IMR-90 (cell line): ENCODE measurements around the gene TTC21A. TPM values are rescaled to one million over a fixed set of nuclear protein-coding genes. Genes with fewer than 3 reads are reported as not detected.

ENCODE experiments used
- ATAC-seq: fragments of 200-7000 bp; cut with Tn5 transposase; 2 replicates; pipeline ENCODE4 v1.9.1; 2020; ENCODE audit warnings: low read depth, mild to moderate bottlenecking, moderate library complexity
- BruUV-seq: library from RNA; stranded (reverse); fragments of 400-500 nt; replicated peaks from 2 replicates; lab custom pipeline; 2021; lab: Mats Ljungman, UMichigan
- CTCF ChIA-PET: fragments of 300-600 bp; formaldehyde crosslinking; extraction: SDS; loops from one replicate; lab custom pipeline; 2021; ENCODE audit warnings: antibody characterized with exemption; lab: Yijun Ruan, JAX
- POLR2A ChIA-PET: fragments of 300-600 bp; sonication (Branson Sonifier 250); formaldehyde crosslinking; loops from one replicate; lab custom pipeline; 2022; ENCODE audit warnings: antibody characterized with exemption; ENCODE audit not compliant: unreplicated experiment; lab: Charles Lee
- DNase-seq: peaks from one replicate; pipeline ENCODE4 v3.0.0; 2013
- H2AFZ ChIP-seq: replicated peaks from 2 replicates; pipeline ENCODE3; 2013; ENCODE audit warnings: low read length, mild to moderate bottlenecking; ENCODE audit not compliant: poor library complexity
- H2AK5ac ChIP-seq: 2 replicates; pipeline ENCODE4 v1.6.1; 2013; ENCODE audit warnings: low read depth, low read length, inconsistent platforms
- H2AK9ac ChIP-seq: replicated peaks from 2 replicates; pipeline ENCODE3; 2013; ENCODE audit warnings: mild to moderate bottlenecking, low read depth, low read length, moderate library complexity; ENCODE audit not compliant: poor library complexity
- H2BK120ac ChIP-seq: 2 replicates; pipeline ENCODE4 v1.6.1; 2013; ENCODE audit warnings: low read depth, low read length, inconsistent platforms
- H2BK15ac ChIP-seq: 3 replicates; pipeline ENCODE4 v1.6.1; 2013; ENCODE audit warnings: low read depth, low read length, inconsistent platforms
- H2BK20ac ChIP-seq: 2 replicates; pipeline ENCODE4 v1.6.1; 2013; ENCODE audit warnings: low read depth, mild to moderate bottlenecking, inconsistent platforms, low read length, moderate library complexity
- H2BK5ac ChIP-seq: 2 replicates; pipeline ENCODE4 v1.6.1; 2013; ENCODE audit warnings: mild to moderate bottlenecking, low read depth, low read length, inconsistent platforms; ENCODE audit not compliant: poor library complexity, severe bottlenecking
- H3K14ac ChIP-seq: replicated peaks from 2 replicates; pipeline ENCODE4 v1.6.1; 2013; ENCODE audit warnings: low read depth, low read length, inconsistent platforms
- H3K18ac ChIP-seq: 2 replicates; pipeline ENCODE4 v1.6.1; 2013; ENCODE audit warnings: low read depth, low read length, control low read depth
- H3K23ac ChIP-seq: 2 replicates; pipeline ENCODE4 v1.6.1; 2013; ENCODE audit warnings: low read depth, low read length, inconsistent platforms
- H3K27ac ChIP-seq: 2 replicates; pipeline ENCODE4 v1.5.1; 2013; ENCODE audit warnings: mild to moderate bottlenecking, control low read depth, low read length; ENCODE audit not compliant: insufficient read depth
- H3K27me3 ChIP-seq: 2 replicates; pipeline ENCODE4 v1.6.1; 2013; ENCODE audit warnings: low read length; ENCODE audit not compliant: control insufficient read depth, insufficient read depth
- H3K36me3 ChIP-seq: 2 replicates; pipeline ENCODE4 v1.6.1; 2013; ENCODE audit warnings: low read length, mixed read lengths; ENCODE audit not compliant: control insufficient read depth, insufficient read depth
- H3K4ac ChIP-seq: 2 replicates; pipeline ENCODE4 v1.6.1; 2013; ENCODE audit warnings: low read depth, low read length, inconsistent platforms
- H3K4me1 ChIP-seq: 2 replicates; pipeline ENCODE4 v1.6.1; 2013; ENCODE audit warnings: low read length, mixed read lengths; ENCODE audit not compliant: control insufficient read depth, insufficient read depth
- H3K4me2 ChIP-seq: 2 replicates; pipeline ENCODE4 v1.6.1; 2013; ENCODE audit warnings: low read depth, mild to moderate bottlenecking, control low read depth, low read length, moderate library complexity
- H3K4me3 ChIP-seq: 2 replicates; pipeline ENCODE4 v1.5.1; 2013; ENCODE audit warnings: low read depth, mild to moderate bottlenecking, control low read depth, low read length, moderate library complexity; ENCODE audit not compliant: insufficient read depth
- H3K56ac ChIP-seq: 2 replicates; pipeline ENCODE4 v1.6.1; 2013; ENCODE audit warnings: low read length, inconsistent platforms; ENCODE audit not compliant: insufficient read depth; ENCODE audit errors: extremely low read depth
- H3K79me1 ChIP-seq, 2 experiments: 2 replicates each; pipeline ENCODE4 v1.6.1; 2013; ENCODE audit warnings: low read length in 2 of 2, inconsistent platforms in 1 of 2, low read depth in 1 of 2
- H3K9ac ChIP-seq: 2 replicates; pipeline ENCODE4 v1.6.1; 2013; ENCODE audit warnings: low read depth, low read length, control low read depth
- H3K9me1 ChIP-seq: 2 replicates; pipeline ENCODE4 v1.6.1; 2013; ENCODE audit warnings: low read length, inconsistent platforms; ENCODE audit not compliant: insufficient read depth
- H3K9me3 ChIP-seq: 2 replicates; pipeline ENCODE4 v1.6.1; 2013; ENCODE audit warnings: low read length; ENCODE audit not compliant: control insufficient read depth, insufficient read depth
- H4K20me1 ChIP-seq: 2 replicates; pipeline ENCODE4 v1.6.1; 2013; ENCODE audit warnings: low read length, inconsistent platforms; ENCODE audit not compliant: insufficient read depth
- H4K5ac ChIP-seq: 2 replicates; pipeline ENCODE4 v1.6.1; 2013; ENCODE audit warnings: mild to moderate bottlenecking, low read depth, low read length, control low read depth
- H4K8ac ChIP-seq, 2 experiments: 2 replicates each; pipeline ENCODE4 v1.6.1; 2013; ENCODE audit warnings: low read depth in 2 of 2, low read length in 2 of 2, control low read depth in 1 of 2, inconsistent platforms in 1 of 2
- H4K91ac ChIP-seq: 2 replicates; pipeline ENCODE4 v1.6.1; 2013; ENCODE audit warnings: low read depth, low read length, inconsistent platforms; ENCODE audit not compliant: insufficient read depth
- BHLHE40 ChIP-seq: fragments of 150-350 bp; IDR thresholded peaks from 2 replicates; pipeline ENCODE4 v1.6.1; 2016; ENCODE audit warnings: mild to moderate bottlenecking, low read depth, low read length
- CEBPB ChIP-seq: IDR thresholded peaks from 2 replicates; pipeline ENCODE4 v1.6.1; 2012; ENCODE audit warnings: low read depth, low read length, improper control_type of control experiment
- CHD1 ChIP-seq: IDR thresholded peaks from 2 replicates; pipeline ENCODE4 v1.6.1; 2012; ENCODE audit warnings: low read depth, low read length, improper control_type of control experiment
- FOS ChIP-seq: fragments of 150-350 bp; IDR thresholded peaks from 2 replicates; pipeline ENCODE4 v1.6.1; 2016; ENCODE audit warnings: low read depth, low read length
- MAFK ChIP-seq: IDR thresholded peaks from 2 replicates; pipeline ENCODE4 v1.6.1; 2012; ENCODE audit warnings: low read depth, low read length, improper control_type of control experiment
- MAZ ChIP-seq: IDR thresholded peaks from 2 replicates; pipeline ENCODE4 v1.6.1; 2012; ENCODE audit warnings: low read depth, mild to moderate bottlenecking, low read length, improper control_type of control experiment, moderate library complexity, borderline replicate concordance
- MXI1 ChIP-seq: IDR thresholded peaks from 2 replicates; pipeline ENCODE4 v1.6.1; 2012; ENCODE audit warnings: low read depth, mild to moderate bottlenecking, low read length, moderate library complexity, borderline replicate concordance
- NFE2L2 ChIP-seq: fragments of 150-350 bp; IDR thresholded peaks from 2 replicates; pipeline ENCODE4 v1.6.1; 2016; ENCODE audit warnings: low read depth, mild to moderate bottlenecking, low read length
- POLR2A ChIP-seq: IDR thresholded peaks from 2 replicates; pipeline ENCODE4 v1.6.1; 2012; ENCODE audit warnings: mild to moderate bottlenecking, low read depth, low read length
- RAD21 ChIP-seq: IDR thresholded peaks from 2 replicates; pipeline ENCODE4 v1.6.1; 2012; ENCODE audit warnings: low read length, improper control_type of control experiment
- RCOR1 ChIP-seq: IDR thresholded peaks from 2 replicates; pipeline ENCODE4 v1.6.1; 2012; ENCODE audit warnings: mild to moderate bottlenecking, low read length, improper control_type of control experiment; ENCODE audit not compliant: insufficient replicate concordance
- RFX5 ChIP-seq: IDR thresholded peaks from 2 replicates; pipeline ENCODE4 v1.8.0; 2012; ENCODE audit warnings: low read depth, mild to moderate bottlenecking, low read length, moderate library complexity
- SMC3 ChIP-seq: fragments of 150-350 bp; IDR thresholded peaks from 2 replicates; pipeline ENCODE4 v1.6.1; 2016; ENCODE audit warnings: low read depth, mild to moderate bottlenecking, antibody characterized with exemption, low read length, moderate library complexity
- WGBS, 2 experiments: methylation state at CpG; one replicate each; pipeline versions ENCODE4 v1.1.5 to v1.1.7; 2013; ENCODE audit warnings: missing lambda C conversion rate in 2 of 2; ENCODE audit not compliant: insufficient read length in 1 of 2; ENCODE audit errors: extremely low coverage in 2 of 2; 5-methylcytosine and 5-hydroxymethylcytosine counted together
- dilution Hi-C: fragments of 300-500 bp; cut with HindIII; formaldehyde crosslinking; loops from one replicate; pipeline ENCODE4 v1.14.3; 2018; ENCODE audit warnings: low sequenced_read_pairs; ENCODE audit not compliant: unreplicated experiment
- in situ Hi-C: fragments of 300-500 bp; cut with MboI; formaldehyde crosslinking; loops from 3 replicates; pipeline ENCODE4 v1.14.3; 2019; ENCODE audit warnings: low sequenced_read_pairs, inconsistent platforms, mixed read lengths
- intact Hi-C: fragments of 100-400 bp; cut with micrococcal nuclease; formaldehyde crosslinking; loops from 2 replicates; pipeline ENCODE4 v1.10.0; 2022
- polyA plus RNA-seq, 3 experiments: library from polyadenylated mRNA; depleted of rRNA; stranded (reverse); fragments of >200 nt; gene quantifications; 2 replicates each; pipeline ENCODE4 v1.2.3, GENCODE V29; 2012; ENCODE audit warnings: low replicate concordance in 1 of 3
- total RNA-seq: library from RNA; depleted of rRNA; stranded (reverse); fragments of >200 nt; gene quantifications from 2 replicates; pipeline ENCODE4 v1.2.3, GENCODE V29; 2012
- TF ChIP-seq, protein P1 (sequence below): conservative IDR thresholded peaks from 2 replicates; pipeline ENCODE4 v1.5.1; 2012; ENCODE audit warnings: mild to moderate bottlenecking, low read depth, low read length, improper control_type of control experiment
- TF ChIP-seq, protein P2 (sequence below): fragments of 150-350 bp; IDR thresholded peaks from 2 replicates; pipeline ENCODE4 v1.6.1; 2016; ENCODE audit warnings: low read depth, mild to moderate bottlenecking, low read length, moderate library complexity, borderline replicate concordance
- TF ChIP-seq, protein P3 (sequence below): fragments of 150-350 bp; IDR thresholded peaks from 2 replicates; pipeline ENCODE4 v1.6.1; 2017; ENCODE audit warnings: mild to moderate bottlenecking, antibody characterized with exemption, low read length, low read depth

The TTC21A gene
- total and polyA plus RNA-seq, 2 of the 4 experiments (the other 2 are of a cell fraction): 0.90 to 1.8 TPM

DNA sequence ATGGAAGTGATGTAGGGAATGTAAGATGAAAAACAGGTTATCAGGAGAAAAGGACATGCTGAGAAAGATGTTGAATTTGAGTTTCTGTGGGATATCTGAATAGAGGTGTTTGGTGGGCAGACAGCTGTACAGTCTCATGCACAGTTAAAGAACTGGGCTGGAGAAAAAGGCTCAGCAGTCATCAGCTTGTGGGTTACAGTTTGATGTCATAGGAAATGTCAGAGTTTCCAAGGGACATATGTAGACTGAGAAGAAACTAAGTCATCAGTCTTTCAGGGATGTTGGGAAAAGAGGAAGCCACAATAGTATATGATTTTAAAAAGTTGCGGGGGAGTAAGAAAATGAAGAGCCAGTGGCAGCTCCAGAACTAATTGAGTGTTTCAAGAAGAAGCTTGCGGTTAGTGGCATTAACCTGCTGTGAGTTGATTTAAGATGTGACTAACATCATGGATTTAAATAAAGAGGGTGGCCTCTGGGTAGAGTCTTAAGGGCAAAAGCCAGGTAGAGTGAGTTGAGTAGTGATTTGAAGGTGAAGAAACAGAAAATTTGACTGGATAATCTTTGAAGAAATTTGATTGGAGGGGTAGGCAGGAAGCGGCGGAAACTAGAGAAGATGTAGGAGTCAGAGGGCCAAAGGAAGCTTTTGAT lies 24.7 kb upstream of the TTC21A start:
- intact Hi-C loops (no loop called here), dilution Hi-C loops (no loop called here), in situ Hi-C loops (no loop called here)
- Histone ChIP-seq H3K9me3 (no peaks in the 10 kb centered on the region), H3K4me1 (no peaks in the 10 kb centered on the region), H4K91ac (no peak overlapping the region), H3K18ac (no peak overlapping the region), H3K79me1 (no peaks in the 10 kb centered on the region), H2AK9ac (no peak overlapping the region), H4K5ac (no peak overlapping the region), H3K56ac (no peak overlapping the region), H3K9ac (no peak overlapping the region), H2BK20ac (no peak overlapping the region), H2BK15ac (no peak overlapping the region), H3K27ac (no peak overlapping the region), H2BK5ac (no peak overlapping the region), H3K14ac (no peak overlapping the region), H3K27me3 (no peaks in the 10 kb centered on the region), H3K9me1 (no peaks in the 10 kb centered on the region), H3K36me3 (peaks cover 24% of the 10 kb centered on the region), H3K4ac (no peak overlapping the region), H3K4me2 (no peak overlapping the region), H4K8ac (no peak overlapping the region), H3K4me3 (no peak overlapping the region), H2BK120ac (no peak overlapping the region), H4K20me1 (no peaks in the 10 kb centered on the region), H3K23ac (no peak overlapping the region), H2AK5ac (no peak overlapping the region), H2AFZ (no peak overlapping the region)
- DNase-seq (no peak), ATAC-seq (no peak)
- TF ChIP-seq, protein P1, sequence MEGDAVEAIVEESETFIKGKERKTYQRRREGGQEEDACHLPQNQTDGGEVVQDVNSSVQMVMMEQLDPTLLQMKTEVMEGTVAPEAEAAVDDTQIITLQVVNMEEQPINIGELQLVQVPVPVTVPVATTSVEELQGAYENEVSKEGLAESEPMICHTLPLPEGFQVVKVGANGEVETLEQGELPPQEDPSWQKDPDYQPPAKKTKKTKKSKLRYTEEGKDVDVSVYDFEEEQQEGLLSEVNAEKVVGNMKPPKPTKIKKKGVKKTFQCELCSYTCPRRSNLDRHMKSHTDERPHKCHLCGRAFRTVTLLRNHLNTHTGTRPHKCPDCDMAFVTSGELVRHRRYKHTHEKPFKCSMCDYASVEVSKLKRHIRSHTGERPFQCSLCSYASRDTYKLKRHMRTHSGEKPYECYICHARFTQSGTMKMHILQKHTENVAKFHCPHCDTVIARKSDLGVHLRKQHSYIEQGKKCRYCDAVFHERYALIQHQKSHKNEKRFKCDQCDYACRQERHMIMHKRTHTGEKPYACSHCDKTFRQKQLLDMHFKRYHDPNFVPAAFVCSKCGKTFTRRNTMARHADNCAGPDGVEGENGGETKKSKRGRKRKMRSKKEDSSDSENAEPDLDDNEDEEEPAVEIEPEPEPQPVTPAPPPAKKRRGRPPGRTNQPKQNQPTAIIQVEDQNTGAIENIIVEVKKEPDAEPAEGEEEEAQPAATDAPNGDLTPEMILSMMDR: no peak
- TF ChIP-seq BHLHE40 (no peak), RFX5 (no peak), RAD21 (no peak), SMC3 (no peak), POLR2A (no peak), CHD1 (no peak), NFE2L2 (no peak), MAZ (no peak), MXI1 (no peak), MAFK (no peak), CEBPB (no peak), RCOR1 (no peak), FOS (no peak)
- TF ChIP-seq, protein P2, sequence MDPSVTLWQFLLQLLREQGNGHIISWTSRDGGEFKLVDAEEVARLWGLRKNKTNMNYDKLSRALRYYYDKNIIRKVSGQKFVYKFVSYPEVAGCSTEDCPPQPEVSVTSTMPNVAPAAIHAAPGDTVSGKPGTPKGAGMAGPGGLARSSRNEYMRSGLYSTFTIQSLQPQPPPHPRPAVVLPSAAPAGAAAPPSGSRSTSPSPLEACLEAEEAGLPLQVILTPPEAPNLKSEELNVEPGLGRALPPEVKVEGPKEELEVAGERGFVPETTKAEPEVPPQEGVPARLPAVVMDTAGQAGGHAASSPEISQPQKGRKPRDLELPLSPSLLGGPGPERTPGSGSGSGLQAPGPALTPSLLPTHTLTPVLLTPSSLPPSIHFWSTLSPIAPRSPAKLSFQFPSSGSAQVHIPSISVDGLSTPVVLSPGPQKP: no peak
- TF ChIP-seq, protein P3, sequence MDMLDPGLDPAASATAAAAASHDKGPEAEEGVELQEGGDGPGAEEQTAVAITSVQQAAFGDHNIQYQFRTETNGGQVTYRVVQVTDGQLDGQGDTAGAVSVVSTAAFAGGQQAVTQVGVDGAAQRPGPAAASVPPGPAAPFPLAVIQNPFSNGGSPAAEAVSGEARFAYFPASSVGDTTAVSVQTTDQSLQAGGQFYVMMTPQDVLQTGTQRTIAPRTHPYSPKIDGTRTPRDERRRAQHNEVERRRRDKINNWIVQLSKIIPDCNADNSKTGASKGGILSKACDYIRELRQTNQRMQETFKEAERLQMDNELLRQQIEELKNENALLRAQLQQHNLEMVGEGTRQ: no peak
- ChIA-PET POLR2A (no interaction called here), CTCF (no interaction called here)
- 95% methylated on average over 3 of the region's 4 CpGs; no CpG with 5 or more reads in 1 of the 2 experiments for WGBS, 2 experiments
- no TSS peak for BruUV-seq
